SU-DHL-6 (cell line): ENCODE measurements around the gene PPM1N.

Experiments used
- CTCF ChIP-seq: fragments of 200-600 bp; sonication (generic); IDR thresholded peaks from one replicate; pipeline ENCODE4 v1.5.1; 2017; ENCODE audit warnings: antibody characterized with exemption, mild to moderate bottlenecking, low read length, moderate library complexity; ENCODE audit not compliant: insufficient read depth, poor library complexity, severe bottlenecking
- EZH2phosphoT487 ChIP-seq: fragments of 200-600 bp; sonication (generic), shearing (Covaris generic); conservative IDR thresholded peaks from 2 replicates; pipeline ENCODE4 v1.6.1; 2018; ENCODE audit warnings: mild to moderate bottlenecking, antibody characterized with exemption, low read length, moderate library complexity, mixed read lengths

- no peak for TF ChIP-seq CTCF
- no peak for TF ChIP-seq EZH2phosphoT487
These were observed 31.2 kb upstream of the PPM1N start for GRCh38 chr19:45467115-45467455.
